NOMO-1 treated with DMSO at 0.1 percent for 48 hours (cell line): ENCODE results near the gene UGT1A4.

Experiments
- DNase-seq: peaks from one replicate; lab custom pipeline; 2025; ENCODE audit not compliant: unreplicated experiment; lab: John Stamatoyannopoulos, UW

UGT1A4 gene

GRCh38 chr2:233779722-233780121 is 61.2 kb downstream of the UGT1A4 start:
- DNase-seq, result no peak

GRCh38 chr2:233780771-233781170 is 62.2 kb downstream of the UGT1A4 start:
- no peak for DNase-seq

- no peak for DNase-seq
Observed at GRCh38 chr2:233789554-233789953, 71.0 kb downstream of the UGT1A4 start.

GRCh38 chr2:233791151-233791882 is 72.8 kb downstream of the UGT1A4 start:
- no peak for DNase-seq

GRCh38 chr2:233791883-233792329 is 73.4 kb downstream of the UGT1A4 start:
- no peak for DNase-seq

- DNase-seq, result no peak
Observed at GRCh38 chr2:233792720-233793119, 74.2 kb downstream of the UGT1A4 start.

- no peak for DNase-seq
Observed at GRCh38 chr2:233793465-233794127, 75.1 kb downstream of the UGT1A4 start.

- DNase-seq, result no peak
Observed at GRCh38 chr2:233794128-233794658, 75.7 kb downstream of the UGT1A4 start.

GRCh38 chr2:233795735-233796171 is 77.2 kb downstream of the UGT1A4 start:
- no peak for DNase-seq

- DNase-seq, result no peak
Observed at GRCh38 chr2:233796254-233796653, 77.7 kb downstream of the UGT1A4 start.

GRCh38 chr2:233798335-233799086 is 80.0 kb downstream of the UGT1A4 start:
- DNase-seq, result no peak

GRCh38 chr2:233799087-233799665 is 80.6 kb downstream of the UGT1A4 start:
- DNase-seq, result no peak

- no peak for DNase-seq
Observed at GRCh38 chr2:233799716-233800115, 81.2 kb downstream of the UGT1A4 start.

GRCh38 chr2:233800208-233800607 is 81.7 kb downstream of the UGT1A4 start:
- no peak for DNase-seq

- no peak for DNase-seq
Observed at GRCh38 chr2:233801357-233802131, 83.0 kb downstream of the UGT1A4 start.

GRCh38 chr2:233802132-233802815 is 83.7 kb downstream of the UGT1A4 start:
- no peak for DNase-seq

- no peak for DNase-seq
Observed at GRCh38 chr2:233803292-233803911, 84.9 kb downstream of the UGT1A4 start.

GRCh38 chr2:233803994-233804393 is 85.5 kb downstream of the UGT1A4 start:
- no peak for DNase-seq

- DNase-seq, result no peak
Observed at GRCh38 chr2:233807215-233807865, 88.8 kb downstream of the UGT1A4 start.
